Right lobe of liver (tissue), 4 donors: ENCODE measurements around the gene SH3PXD2A.

ENCODE experiments used
- CTCF ChIP-seq, 4 donors: fragments of 200-600 bp in 3 of 4; fragments of 450-650 bp in 1 of 4; IDR thresholded peaks; one replicate each; pipeline versions ENCODE4 v1.5.1 to v1.8.0; 2016 to 2022; ENCODE audit warnings: antibody characterized with exemption in 4 of 4, mild to moderate bottlenecking in 2 of 4
- POLR2A ChIP-seq: fragments of 450-650 bp; IDR thresholded peaks from one replicate; pipeline ENCODE4 v1.6.1; 2017; ENCODE audit warnings: antibody characterized with exemption, mild to moderate bottlenecking
- donor health status: DM: no; HTN: no; CAD: no.
- donor health status: DM: no; HTN: no; CAD: no.
- donor health status: DM: no; HTN: yes; CAD: no.

GRCh38 chr10:103713676-103714075, 141.7 kb downstream of the SH3PXD2A start:
- TF ChIP-seq POLR2A (no peak), CTCF (IDR thresholded peaks at IDR 0.05) (no peak)
